ENCODE data around the gene TENT4A. TPM values are rescaled to one million over a fixed set of nuclear protein-coding genes. Genes with fewer than 3 reads are reported as not detected.

TENT4A gene
- total RNA-seq, 1 experiment from 2014 or later, result 51.7 TPM

- Histone ChIP-seq H3K36me3 (ENCODE audit: insufficient read depth, low read length, poor library complexity, severe bottlenecking) (no peaks in the 10 kb centered on the region), H3K4me1 (ENCODE audit: insufficient read depth, low read length, poor library complexity, severe bottlenecking) (no peaks in the 10 kb centered on the region), H3K27ac (ENCODE audit: low read depth, low read length, poor library complexity, severe bottlenecking) (no peak overlapping the region), H3K9me3 (ENCODE audit: low read depth, low read length, poor library complexity, severe bottlenecking) (no peaks in the 10 kb centered on the region), H3K27me3 (replicated peaks; ENCODE audit: insufficient read depth, low read depth, low read length, poor library complexity) (no peaks in the 10 kb centered on the region), H3K4me3 (ENCODE audit: low read depth, low read length, poor library complexity, severe bottlenecking) (no peak overlapping the region)
- BruUV-seq (replicated peaks), result no TSS peak
- DNase-seq (ENCODE audit: low spot score), result no peak
- TF ChIP-seq EZH2 (IDR thresholded peaks at IDR 0.05; ENCODE audit: borderline replicate concordance, low read depth, low read length, poor library complexity, severe bottlenecking) (no peak), CTCF (conservative IDR thresholded peaks at IDR 0.05; ENCODE audit: low read depth, low read length) (no peak)
- ChIA-PET CTCF (no interaction called here), POLR2A (ENCODE audit: low non-redundant PET) (no interaction called here)
- intact Hi-C loops (cut with micrococcal nuclease; ENCODE audit: unreplicated experiment), result no loop called here
These were observed 73.7 kb downstream of the TENT4A start for GRCh38 chr5:6786786-6787495.

DNA sequence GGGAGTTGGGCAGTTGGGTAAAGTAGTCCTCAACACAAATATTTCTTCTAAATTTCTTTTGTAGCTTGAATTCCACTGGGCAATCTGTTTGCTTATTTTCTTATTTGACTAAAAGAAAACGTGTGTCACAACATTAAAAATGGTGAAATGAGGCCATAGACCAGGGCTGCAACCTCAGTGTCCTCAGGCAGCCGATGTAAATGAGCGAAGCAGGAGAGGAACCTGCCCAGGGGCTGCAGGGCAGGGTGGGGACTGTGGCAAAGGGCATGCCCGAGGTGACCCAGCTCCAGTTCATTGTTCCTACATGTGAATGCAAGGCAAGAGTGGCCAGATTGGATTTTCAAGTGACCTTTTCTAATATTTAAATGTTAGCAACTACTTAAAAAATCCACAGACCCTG is 74.7 kb downstream of the TENT4A start:
- H3K27ac ChIP-seq (ENCODE audit: low read depth, low read length, poor library complexity, severe bottlenecking), result no peak overlapping the region
- DNase-seq (ENCODE audit: low spot score), result no peak
- POLR2A ChIA-PET (ENCODE audit: low non-redundant PET), result no interaction called here
- TF ChIP-seq EZH2 (IDR thresholded peaks at IDR 0.05; ENCODE audit: borderline replicate concordance, low read depth, low read length, poor library complexity, severe bottlenecking), result no peak
- no peak for TF ChIP-seq CTCF (conservative IDR thresholded peaks at IDR 0.05; ENCODE audit: low read depth, low read length)
- CTCF ChIA-PET, result no interaction called here
- H3K36me3 ChIP-seq (ENCODE audit: insufficient read depth, low read length, poor library complexity, severe bottlenecking), result no peaks in the 10 kb centered on the region
- no peaks in the 10 kb centered on the region for H3K27me3 ChIP-seq (replicated peaks; ENCODE audit: insufficient read depth, low read depth, low read length, poor library complexity)
- H3K4me1 ChIP-seq (ENCODE audit: insufficient read depth, low read length, poor library complexity, severe bottlenecking), result no peaks in the 10 kb centered on the region
- no TSS peak for BruUV-seq (replicated peaks)
- H3K9me3 ChIP-seq (ENCODE audit: low read depth, low read length, poor library complexity, severe bottlenecking), result no peaks in the 10 kb centered on the region
- H3K4me3 ChIP-seq (ENCODE audit: low read depth, low read length, poor library complexity, severe bottlenecking), result no peak overlapping the region
- intact Hi-C loops (cut with micrococcal nuclease; ENCODE audit: unreplicated experiment), result no loop called here

DNA sequence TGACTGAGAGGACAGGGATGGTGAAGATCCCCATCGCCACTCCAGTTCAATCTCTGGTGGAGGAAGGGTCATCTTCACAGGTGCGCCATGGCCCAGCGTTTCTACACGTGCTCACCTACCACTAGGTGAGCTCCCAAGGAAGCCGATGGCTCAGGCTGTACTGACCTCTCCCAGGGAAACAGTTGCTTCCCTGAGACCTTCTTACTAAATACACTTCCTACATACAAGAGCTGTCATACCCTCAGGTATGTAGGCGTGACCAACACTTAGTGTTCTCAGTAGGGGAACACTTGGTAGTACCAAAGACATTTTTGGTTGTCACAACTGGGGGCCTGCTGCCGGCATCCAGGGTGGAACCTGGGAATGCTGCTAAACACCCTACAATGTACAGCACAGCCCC is 75.2 kb downstream of the TENT4A start:
- ChIA-PET CTCF (interaction anchor here (0.6 kb wide), 1 partner anchor 135 kb away, joined by 3 read pairs; no protein-coding TSS in a partner anchor), POLR2A (ENCODE audit: low non-redundant PET) (no interaction called here)
- H3K4me1 ChIP-seq (ENCODE audit: insufficient read depth, low read length, poor library complexity, severe bottlenecking), result no peaks in the 10 kb centered on the region

More for the DNA sequence above, 75.2 kb downstream of the TENT4A start:
- intact Hi-C loops (cut with micrococcal nuclease; ENCODE audit: unreplicated experiment), result no loop called here
- no peaks in the 10 kb centered on the region for H3K36me3 ChIP-seq (ENCODE audit: insufficient read depth, low read length, poor library complexity, severe bottlenecking)
- no peak overlapping the region for H3K4me3 ChIP-seq (ENCODE audit: low read depth, low read length, poor library complexity, severe bottlenecking)
- H3K9me3 ChIP-seq (ENCODE audit: low read depth, low read length, poor library complexity, severe bottlenecking), result no peaks in the 10 kb centered on the region
- DNase-seq (ENCODE audit: low spot score), result no peak
- TF ChIP-seq CTCF (conservative IDR thresholded peaks at IDR 0.05; ENCODE audit: low read depth, low read length), result no peak
- TF ChIP-seq EZH2 (IDR thresholded peaks at IDR 0.05; ENCODE audit: borderline replicate concordance, low read depth, low read length, poor library complexity, severe bottlenecking), result no peak
- no peak overlapping the region for H3K27ac ChIP-seq (ENCODE audit: low read depth, low read length, poor library complexity, severe bottlenecking)
- no TSS peak for BruUV-seq (replicated peaks)
- no peaks in the 10 kb centered on the region for H3K27me3 ChIP-seq (replicated peaks; ENCODE audit: insufficient read depth, low read depth, low read length, poor library complexity)
